GM18870 (cell line): Measurements from ENCODE around the gene SMC5.
"Not testable (repeated sequence)": the region's sequence is repeated elsewhere in the genome, so short reads cannot be mapped to it uniquely, and the experiment has no call there.

Source experiments
- ATAC-seq: cut with Tn5 transposase; IDR thresholded peaks from one replicate; pipeline ENCODE4 v1.9.1; 2021; ENCODE audit warnings: moderate library complexity; ENCODE audit not compliant: unreplicated experiment

Gene SMC5

GRCh38 chr9:70362952-70363351 lies 104.2 kb downstream of the SMC5 start:
- ATAC-seq: no peak

GRCh38 chr9:70363760-70364159 lies 105.0 kb downstream of the SMC5 start:
- no peak for ATAC-seq

GRCh38 chr9:70367305-70367930 lies 108.6 kb downstream of the SMC5 start:
- no peak for ATAC-seq

GRCh38 chr9:70374962-70375618 lies 116.3 kb downstream of the SMC5 start:
- no peak for ATAC-seq

GRCh38 chr9:70382046-70382708 lies 123.4 kb downstream of the SMC5 start:
- ATAC-seq: no peak

GRCh38 chr9:70382709-70383605 lies 124.2 kb downstream of the SMC5 start:
- no peak for ATAC-seq

GRCh38 chr9:70385426-70385825 lies 126.6 kb downstream of the SMC5 start:
- no peak for ATAC-seq

GRCh38 chr9:70387663-70388062 lies 128.9 kb downstream of the SMC5 start:
- ATAC-seq: no peak

GRCh38 chr9:70389188-70389587 lies 130.4 kb downstream of the SMC5 start:
- ATAC-seq: no peak

GRCh38 chr9:70389621-70390266 lies 131.0 kb downstream of the SMC5 start:
- ATAC-seq: no peak

GRCh38 chr9:70390933-70391341 lies 132.2 kb downstream of the SMC5 start:
- no peak for ATAC-seq

- ATAC-seq: no peak
These were observed 133.4 kb downstream of the SMC5 start for GRCh38 chr9:70392189-70392588.

GRCh38 chr9:70392850-70393249 lies 134.1 kb downstream of the SMC5 start:
- ATAC-seq: no peak

- ATAC-seq: no peak
These were observed 136.9 kb downstream of the SMC5 start for GRCh38 chr9:70395652-70396051.

GRCh38 chr9:70398145-70398556 lies 139.4 kb downstream of the SMC5 start:
- peak; percentile 100 for ATAC-seq

GRCh38 chr9:70399141-70399540 lies 140.4 kb downstream of the SMC5 start:
- ATAC-seq: no peak

- ATAC-seq: no peak
These were observed 141.5 kb downstream of the SMC5 start for GRCh38 chr9:70400107-70400892.

- ATAC-seq: not testable (repeated sequence)
These were observed 142.5 kb downstream of the SMC5 start for GRCh38 chr9:70401241-70401640.

- no peak for ATAC-seq
These were observed 143.4 kb downstream of the SMC5 start for GRCh38 chr9:70402213-70402612.

GRCh38 chr9:70403166-70403565 lies 144.4 kb downstream of the SMC5 start:
- ATAC-seq: no peak
